ENCODE measurements around the gene YOD1.

The YOD1 gene

DNA sequence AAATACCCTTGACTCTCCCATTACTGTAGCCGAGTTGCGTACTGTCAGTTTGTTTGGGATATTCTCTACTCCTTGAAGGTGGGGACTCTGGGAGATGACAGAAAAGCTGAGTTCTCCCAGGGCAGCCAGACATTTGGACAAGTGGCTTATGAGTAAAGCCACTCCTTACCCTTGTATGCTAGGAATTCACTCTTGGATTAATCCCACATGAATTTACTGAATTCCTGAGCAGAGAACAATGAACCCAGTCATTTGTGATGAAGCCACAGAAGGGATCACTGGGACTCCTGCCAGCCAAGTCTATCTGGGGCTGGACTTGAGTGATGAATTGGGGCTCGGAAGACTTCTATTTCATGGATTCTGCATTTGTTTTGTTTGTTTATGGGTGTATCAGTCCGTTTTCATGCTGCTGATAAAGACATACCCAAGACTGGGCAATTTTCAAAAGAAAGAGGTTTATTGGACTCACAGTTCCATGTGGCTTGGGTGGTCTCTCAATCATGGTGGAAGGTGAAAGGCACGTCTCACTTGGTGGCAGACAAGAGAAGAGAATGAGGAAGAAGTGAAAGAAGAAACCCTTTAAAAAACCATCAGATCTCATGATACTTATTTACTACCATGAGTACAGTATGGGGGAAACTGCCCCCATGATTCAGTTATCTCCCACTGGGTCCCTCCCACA, 43.5 kb downstream of the YOD1 start:
- Mint-ChIP-seq H3K27ac (no peak overlapping the region), H3K27me3 (ENCODE audit: low read depth) (peaks cover 19% of the 10 kb centered on the region), H3K9me3 (no peaks in the 10 kb centered on the region), H3K36me3 (ENCODE audit: low read depth) (no peaks in the 10 kb centered on the region), H3K4me1 (ENCODE audit: low read depth) (no peaks in the 10 kb centered on the region), H3K4me3 (no peak overlapping the region)
- DNase-seq (ENCODE audit: low spot score) = no peak

DNA sequence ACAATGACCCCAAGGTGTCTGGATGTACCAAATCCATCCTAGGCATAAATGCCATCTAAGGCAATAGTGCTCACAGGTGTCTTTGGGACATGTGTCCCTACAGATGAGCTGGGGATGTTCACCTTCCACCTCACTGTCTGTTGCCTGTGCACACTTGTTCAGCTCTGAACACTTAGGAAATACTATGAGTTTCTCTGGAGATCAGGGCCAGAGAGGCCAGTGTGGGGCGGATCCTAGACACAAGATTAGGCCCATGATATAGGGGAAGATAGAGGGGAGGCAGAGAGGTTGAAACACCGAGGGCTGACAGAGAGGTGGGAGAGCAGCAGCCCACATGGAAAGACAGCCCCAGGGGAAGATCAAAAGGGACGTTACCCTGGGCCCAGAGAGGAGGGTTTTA, 44.1 kb downstream of the YOD1 start:
- H3K4me1 Mint-ChIP-seq (ENCODE audit: low read depth) = no peaks in the 10 kb centered on the region
- H3K9me3 Mint-ChIP-seq = no peaks in the 10 kb centered on the region
- H3K27me3 Mint-ChIP-seq (ENCODE audit: low read depth) = peaks cover 15% of the 10 kb centered on the region
- no peak overlapping the region for H3K27ac Mint-ChIP-seq
- no peaks in the 10 kb centered on the region for H3K36me3 Mint-ChIP-seq (ENCODE audit: low read depth)
- no peak for DNase-seq (ENCODE audit: low spot score)
- no peak overlapping the region for H3K4me3 Mint-ChIP-seq

DNA sequence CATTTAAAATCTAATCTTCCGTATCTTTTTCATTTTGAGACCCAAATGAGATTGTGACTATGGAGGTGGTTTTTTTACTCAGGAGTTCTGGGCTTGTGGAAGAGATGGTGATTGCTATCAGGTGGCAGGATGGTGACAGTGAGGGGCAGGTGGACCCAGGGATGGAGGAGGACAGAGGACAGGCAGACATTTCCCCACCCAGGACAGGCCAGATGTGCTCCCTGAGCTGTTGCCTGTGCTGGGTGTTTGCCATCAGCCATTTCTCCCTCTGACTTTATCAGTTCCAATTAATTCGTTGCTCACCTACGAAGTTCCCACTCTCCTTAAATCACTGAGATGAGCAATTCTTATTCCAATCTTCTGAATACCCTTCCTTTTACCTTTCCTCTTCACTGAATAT, 44.9 kb downstream of the YOD1 start:
- no peaks in the 10 kb centered on the region for H3K36me3 Mint-ChIP-seq (ENCODE audit: low read depth)
- H3K27ac Mint-ChIP-seq = no peak overlapping the region
- H3K27me3 Mint-ChIP-seq (ENCODE audit: low read depth) = peaks cover 13% of the 10 kb centered on the region
- H3K4me1 Mint-ChIP-seq (ENCODE audit: low read depth) = no peaks in the 10 kb centered on the region
- H3K9me3 Mint-ChIP-seq = no peaks in the 10 kb centered on the region
- DNase-seq (ENCODE audit: low spot score) = no peak
- no peak overlapping the region for H3K4me3 Mint-ChIP-seq

- DNase-seq (ENCODE audit: low spot score) = peak; percentile 12
- H3K36me3 Mint-ChIP-seq (ENCODE audit: low read depth) = no peaks in the 10 kb centered on the region
- H3K27ac Mint-ChIP-seq = no peak overlapping the region
- H3K4me3 Mint-ChIP-seq = no peak overlapping the region
- H3K9me3 Mint-ChIP-seq = no peaks in the 10 kb centered on the region
- H3K27me3 Mint-ChIP-seq (ENCODE audit: low read depth) = peaks cover 9% of the 10 kb centered on the region
- no peaks in the 10 kb centered on the region for H3K4me1 Mint-ChIP-seq (ENCODE audit: low read depth)
These were observed 45.8 kb downstream of the YOD1 start for GRCh38 chr1:207004931-207005830.

GRCh38 chr1:207003210-207003609, 47.8 kb downstream of the YOD1 start:
- no peak overlapping the region for H3K4me3 Mint-ChIP-seq
- no peak overlapping the region for H3K27ac Mint-ChIP-seq
- H3K27me3 Mint-ChIP-seq (ENCODE audit: low read depth) = peaks cover 12% of the 10 kb centered on the region
- no peaks in the 10 kb centered on the region for H3K9me3 Mint-ChIP-seq
- DNase-seq (ENCODE audit: low spot score) = no peak
- H3K4me1 Mint-ChIP-seq (ENCODE audit: low read depth) = no peaks in the 10 kb centered on the region
- no peaks in the 10 kb centered on the region for H3K36me3 Mint-ChIP-seq (ENCODE audit: low read depth)

- H3K4me1 Mint-ChIP-seq (ENCODE audit: low read depth) = no peaks in the 10 kb centered on the region
- peaks cover 14% of the 10 kb centered on the region for H3K27me3 Mint-ChIP-seq (ENCODE audit: low read depth)
- no peak overlapping the region for H3K4me3 Mint-ChIP-seq
- DNase-seq (ENCODE audit: low spot score) = no peak
- no peaks in the 10 kb centered on the region for H3K36me3 Mint-ChIP-seq (ENCODE audit: low read depth)
- no peak overlapping the region for H3K27ac Mint-ChIP-seq
- no peaks in the 10 kb centered on the region for H3K9me3 Mint-ChIP-seq
These were observed 48.3 kb downstream of the YOD1 start for GRCh38 chr1:207002724-207003146.

GRCh38 chr1:207001492-207002245, 49.3 kb downstream of the YOD1 start:
- no peaks in the 10 kb centered on the region for H3K9me3 Mint-ChIP-seq
- no peak overlapping the region for H3K27ac Mint-ChIP-seq
- peaks cover 23% of the 10 kb centered on the region for H3K27me3 Mint-ChIP-seq (ENCODE audit: low read depth)
- H3K36me3 Mint-ChIP-seq (ENCODE audit: low read depth) = no peaks in the 10 kb centered on the region
- no peak overlapping the region for H3K4me3 Mint-ChIP-seq
- DNase-seq (ENCODE audit: low spot score) = no peak
- H3K4me1 Mint-ChIP-seq (ENCODE audit: low read depth) = no peaks in the 10 kb centered on the region

DNA sequence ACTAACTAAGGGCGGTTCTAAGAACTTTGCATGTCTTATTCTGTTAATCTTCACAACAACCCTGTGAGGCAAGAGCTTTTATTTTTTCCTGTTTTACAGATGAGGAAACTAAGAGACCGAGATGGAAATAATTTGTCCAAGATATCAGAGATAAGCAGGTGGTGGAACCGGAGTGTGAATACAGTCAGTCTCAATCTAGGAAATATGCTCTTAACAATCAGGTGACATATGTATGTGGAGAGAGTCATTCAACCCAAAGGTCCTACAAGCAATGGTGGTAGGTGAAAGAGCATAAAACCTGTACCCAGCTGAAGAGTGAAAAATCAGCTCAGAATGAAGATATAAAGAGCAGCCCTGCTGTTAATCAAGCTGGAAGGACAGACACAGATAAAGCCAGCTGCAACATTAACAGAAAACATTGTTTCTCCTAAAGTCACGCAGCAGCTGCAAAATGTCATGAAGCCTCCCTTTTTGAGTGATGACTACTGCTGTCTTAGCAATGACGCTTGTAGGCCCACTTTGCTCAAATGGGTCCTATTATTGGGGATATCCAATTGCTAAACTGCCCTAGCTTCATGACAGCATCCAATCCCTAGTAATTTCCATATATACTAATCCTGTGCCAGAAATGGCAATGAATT, 50.2 kb downstream of the YOD1 start:
- Mint-ChIP-seq H3K9me3 (no peaks in the 10 kb centered on the region), H3K4me1 (ENCODE audit: low read depth) (no peaks in the 10 kb centered on the region), H3K4me3 (no peak overlapping the region), H3K27ac (no peak overlapping the region), H3K27me3 (ENCODE audit: low read depth) (peaks cover 24% of the 10 kb centered on the region), H3K36me3 (ENCODE audit: low read depth) (no peaks in the 10 kb centered on the region)
- no peak for DNase-seq (ENCODE audit: low spot score)

GRCh38 chr1:206998816-206999215, 52.2 kb downstream of the YOD1 start:
- DNase-seq (ENCODE audit: low spot score) = no peak
- Mint-ChIP-seq H3K36me3 (ENCODE audit: low read depth) (no peaks in the 10 kb centered on the region), H3K27me3 (ENCODE audit: low read depth) (peaks cover 33% of the 10 kb centered on the region), H3K4me1 (ENCODE audit: low read depth) (no peaks in the 10 kb centered on the region), H3K9me3 (no peaks in the 10 kb centered on the region), H3K27ac (no peak overlapping the region), H3K4me3 (no peak overlapping the region)
